Duodenal mucosa (tissue), 2 donors: ENCODE results near the gene PMVK.
"Not testable (repeated sequence)": the region's sequence is repeated elsewhere in the genome, so short reads cannot be mapped to it uniquely, and the experiment has no call there.

Source experiments
- H3K27ac ChIP-seq: one replicate; pipeline ENCODE4 v1.7.0; 2013; ENCODE audit warnings: low read depth, low read length
- H3K27me3 ChIP-seq, 2 donors: one replicate each; pipeline ENCODE4 v1.7.0; 2013; ENCODE audit warnings: low read length in 2 of 2, control low read depth in 1 of 2; ENCODE audit not compliant: insufficient read depth in 2 of 2, control insufficient read depth in 1 of 2
- H3K36me3 ChIP-seq, 2 donors: one replicate each; pipeline ENCODE4 v1.7.0; 2013; ENCODE audit warnings: low read length in 2 of 2, control low read depth in 1 of 2; ENCODE audit not compliant: insufficient read depth in 2 of 2, control insufficient read depth in 1 of 2
- H3K4me1 ChIP-seq, 2 donors: one replicate each; pipeline ENCODE4 v1.7.0; 2013; ENCODE audit warnings: low read length in 2 of 2, control low read depth in 1 of 2; ENCODE audit not compliant: insufficient read depth in 2 of 2, control insufficient read depth in 1 of 2
- H3K4me3 ChIP-seq, 2 donors: one replicate each; pipeline ENCODE4 v1.7.0; 2013; ENCODE audit warnings: low read length in 2 of 2, low read depth in 1 of 2
- H3K9ac ChIP-seq, 2 donors: one replicate each; pipeline ENCODE4 v1.7.0; 2013; ENCODE audit warnings: low read length in 2 of 2, low read depth in 1 of 2
- H3K9me3 ChIP-seq, 2 donors: one replicate each; pipeline ENCODE4 v1.7.0; 2013; ENCODE audit warnings: low read length in 2 of 2, control low read depth in 1 of 2; ENCODE audit not compliant: control insufficient read depth in 1 of 2

PMVK gene

GRCh38 chr1:154936555-154937084, at the start of gene PMVK:
Gene PMVK (minus strand): TSS chr1:154936719. CDS start chr1:154936685, 34 bp downstream.
- Histone ChIP-seq H3K27me3 (no peaks in the 10 kb centered on the region), H3K9ac (peak within 1 kb of the TSS; percentile 94 to 100), H3K4me1 (peaks cover 34 to 44% of the 10 kb centered on the region in 2 donors), H3K36me3 (no peaks in the 10 kb centered on the region), H3K9me3 (no peaks in the 10 kb centered on the region), H3K4me3 (peak within 1 kb of the TSS; percentile 85 to 97), H3K27ac (peak within 1 kb of the TSS; percentile 99)

- H3K4me1 ChIP-seq = peaks cover 19 to 27% of the 10 kb centered on the region in 2 donors
- no peaks in the 10 kb centered on the region for H3K27me3 ChIP-seq
- H3K27ac ChIP-seq = no peak overlapping the region
- H3K4me3 ChIP-seq = peak overlapping the region; percentile 96 to 98
- H3K9me3 ChIP-seq = no peaks in the 10 kb centered on the region
- H3K36me3 ChIP-seq = peaks cover 8 to 23% of the 10 kb centered on the region in 2 donors
- H3K9ac ChIP-seq = peak overlapping the region; percentile 78 to 93
These were observed 47.4 kb upstream of the PMVK start for GRCh38 chr1:154983776-154984466.

GRCh38 chr1:154982897-154983648, 46.6 kb upstream of the PMVK start, which contains the start of gene FLAD1:
Gene FLAD1 (plus strand): TSS chr1:154983344. CDS start chr1:154983695, 351 bp downstream.
- H3K4me1 ChIP-seq = peaks cover 13 to 18% of the 10 kb centered on the region in 2 donors
- no peaks in the 10 kb centered on the region for H3K9me3 ChIP-seq
- peaks cover 2 to 18% of the 10 kb centered on the region in 2 donors for H3K36me3 ChIP-seq
- no peak within 1 kb of the TSS for H3K27ac ChIP-seq
- H3K9ac ChIP-seq = peak within 1 kb of the TSS; percentile 78 to 93
- no peaks in the 10 kb centered on the region for H3K27me3 ChIP-seq
- H3K4me3 ChIP-seq = peak within 1 kb of the TSS; percentile 96 to 98

GRCh38 chr1:154982341-154982740, 45.8 kb upstream of the PMVK start:
- Histone ChIP-seq H3K4me1 (peaks cover 11 to 17% of the 10 kb centered on the region in 2 donors), H3K27me3 (no peaks in the 10 kb centered on the region), H3K27ac (no peak overlapping the region), H3K4me3 (peak overlapping the region; percentile 69 to 96), H3K36me3 (peaks cover 0 to 10% of the 10 kb centered on the region in 2 donors), H3K9ac (peak overlapping the region; percentile 16 to 49), H3K9me3 (no peaks in the 10 kb centered on the region)

GRCh38 chr1:154978360-154978759, 41.8 kb upstream of the PMVK start:
- no peak overlapping the region for H3K9ac ChIP-seq
- H3K9me3 ChIP-seq = no peaks in the 10 kb centered on the region
- peaks cover 7 to 10% of the 10 kb centered on the region in 2 donors for H3K4me1 ChIP-seq
- H3K27ac ChIP-seq = no peak overlapping the region
- peaks cover 0 to 7% of the 10 kb centered on the region in 2 donors for H3K36me3 ChIP-seq
- H3K27me3 ChIP-seq = no peaks in the 10 kb centered on the region
- no peak overlapping the region for H3K4me3 ChIP-seq

GRCh38 chr1:154977762-154978161, 41.2 kb upstream of the PMVK start:
- H3K9me3 ChIP-seq, H3K27ac ChIP-seq: not testable (repeated sequence)

GRCh38 chr1:154975409-154976059, 39.0 kb upstream of the PMVK start:
- Histone ChIP-seq H3K36me3 (peaks cover 0 to 7% of the 10 kb centered on the region in 2 donors), H3K4me3 (peak overlapping the region; percentile 83), H3K27ac (peak overlapping the region; percentile 98), H3K4me1 (peaks cover 26 to 30% of the 10 kb centered on the region in 2 donors), H3K27me3 (no peaks in the 10 kb centered on the region), H3K9ac (peak overlapping the region; percentile 96 to 100), H3K9me3 (no peaks in the 10 kb centered on the region)

More at GRCh38 chr1:154977762-154978161, 41.2 kb upstream of the PMVK start:
- not testable (repeated sequence) for H3K27me3 ChIP-seq, H3K4me3 ChIP-seq, H3K9ac ChIP-seq, H3K36me3 ChIP-seq
- H3K4me1 ChIP-seq = peaks cover 10 to 14% of the 10 kb centered on the region in 2 donors

- Histone ChIP-seq H3K36me3 (peaks cover 0 to 13% of the 10 kb centered on the region in 2 donors), H3K9ac (peak overlapping the region; percentile 96 to 100), H3K27me3 (no peaks in the 10 kb centered on the region), H3K4me1 (peaks cover 32 to 35% of the 10 kb centered on the region in 2 donors), H3K4me3 (peak overlapping the region; percentile 83), H3K9me3 (no peaks in the 10 kb centered on the region), H3K27ac (peak overlapping the region; percentile 98)
These were observed 38.4 kb upstream of the PMVK start for GRCh38 chr1:154974808-154975408.

GRCh38 chr1:154974102-154974807, 37.7 kb upstream of the PMVK start, which contains the start of gene CKS1B:
Gene CKS1B (plus strand): TSS chr1:154974681. CDS start chr1:154974746, 65 bp downstream.
- Histone ChIP-seq H3K27me3 (no peaks in the 10 kb centered on the region), H3K9ac (peak within 1 kb of the TSS; percentile 96 to 100), H3K4me1 (peaks cover 39 to 41% of the 10 kb centered on the region in 2 donors), H3K9me3 (no peaks in the 10 kb centered on the region), H3K27ac (peak within 1 kb of the TSS; percentile 98), H3K4me3 (peak within 1 kb of the TSS; percentile 83), H3K36me3 (peaks cover 0 to 17% of the 10 kb centered on the region in 2 donors)
